Endothelial cell of umbilical vein (primary cell): ENCODE data around the gene KIAA1549. TPM values are rescaled to one million over a fixed set of nuclear protein-coding genes. Genes with fewer than 3 reads are reported as not detected.

Experiments
- BruUV-seq: library from RNA; stranded (reverse); fragments of 400-500 nt; replicated peaks from 2 replicates; lab custom pipeline; 2021; lab: Mats Ljungman, UMichigan
- CTCF ChIA-PET: fragments of 300-600, 350-600 bp; sonication (Branson Sonifier 250); formaldehyde crosslinking; loops from one replicate; lab custom pipeline; 2021; ENCODE audit warnings: antibody characterized with exemption, inconsistent platforms; lab: Charles Lee
- POLR2A ChIA-PET: fragments of 300-600, 350-600 bp; sonication (Branson Sonifier 250); formaldehyde crosslinking; loops from one replicate; lab custom pipeline; 2021; ENCODE audit warnings: antibody characterized with exemption, inconsistent platforms; lab: Charles Lee
- DNase-seq: peaks from one replicate; pipeline ENCODE4 v3.0.0-alpha.2; 2011; ENCODE audit warnings: low read depth, low spot score
- FAIRE-seq: peaks from 2 replicates; lab custom pipeline; 2011; peaks lifted over from hg19 to GRCh38; lab: Jason Lieb, UNC
- H2AFZ ChIP-seq: 2 replicates; pipeline ENCODE4 v1.6.0; 2012; ENCODE audit warnings: low read depth, low read length, control low read depth, inconsistent platforms
- H3K27ac ChIP-seq: 2 replicates; pipeline ENCODE4 v1.5.1; 2011; ENCODE audit warnings: low read depth, mild to moderate bottlenecking, control low read depth, low read length, moderate library complexity; ENCODE audit not compliant: insufficient read depth
- H3K27me3 ChIP-seq, 2 experiments: 2 replicates each; pipeline versions ENCODE4 v1.6.0 to v1.6.1; 2011; ENCODE audit warnings: low read length in 2 of 2, mixed read lengths in 1 of 2; ENCODE audit not compliant: control insufficient read depth in 2 of 2, insufficient read depth in 2 of 2
- H3K36me3 ChIP-seq, 2 experiments: 2 replicates in 1 of 2; 3 replicates in 1 of 2; pipeline ENCODE4 v1.5.1; 2011; ENCODE audit warnings: low read length in 2 of 2, mild to moderate bottlenecking in 1 of 2, moderate library complexity in 1 of 2; ENCODE audit not compliant: control insufficient read depth in 2 of 2, insufficient read depth in 2 of 2; ENCODE audit errors: extremely low read depth in 1 of 2
- H3K4me1 ChIP-seq: 3 replicates; pipeline ENCODE4 v1.5.1; 2011; ENCODE audit warnings: mild to moderate bottlenecking, low read length; ENCODE audit not compliant: control insufficient read depth, insufficient read depth; ENCODE audit errors: extremely low read depth
- H3K4me2 ChIP-seq: 2 replicates; pipeline ENCODE4 v1.6.1; 2011; ENCODE audit warnings: low read length, control low read depth, mixed read lengths; ENCODE audit not compliant: insufficient read depth
- H3K4me3 ChIP-seq, 3 experiments: fragments of 200-600 bp in 1 of 3; sonication (generic), shearing (Covaris generic) in 1 of 3; replicated peaks in 1 of 3; 2 replicates each; pipeline ENCODE4 v1.5.1; 2011 to 2016; ENCODE audit warnings: control low read depth in 3 of 3, low read length in 3 of 3, mild to moderate bottlenecking in 2 of 3, inconsistent platforms in 1 of 3, low read depth in 1 of 3, moderate library complexity in 1 of 3; ENCODE audit not compliant: insufficient read depth in 1 of 3
- H3K79me2 ChIP-seq: 2 replicates; pipeline ENCODE4 v1.6.0; 2012; ENCODE audit warnings: low read length, inconsistent platforms; ENCODE audit not compliant: control insufficient read depth, insufficient read depth
- H3K9ac ChIP-seq: replicated peaks from 2 replicates; pipeline ENCODE3; 2011; ENCODE audit warnings: low read length, control low read depth; ENCODE audit not compliant: insufficient read depth; ENCODE audit errors: extremely low read depth
- H3K9me1 ChIP-seq: replicated peaks from 3 replicates; pipeline ENCODE4 v1.6.0; 2011; ENCODE audit warnings: mild to moderate bottlenecking, low read length; ENCODE audit not compliant: control insufficient read depth, insufficient read depth; ENCODE audit errors: extremely low read depth
- H3K9me3 ChIP-seq: replicated peaks from 2 replicates; pipeline ENCODE4 v1.5.1; 2012; ENCODE audit warnings: low read length, inconsistent platforms; ENCODE audit not compliant: control insufficient read depth, insufficient read depth
- H4K20me1 ChIP-seq: replicated peaks from 2 replicates; pipeline ENCODE3; 2011; ENCODE audit warnings: mild to moderate bottlenecking, low read length; ENCODE audit not compliant: control insufficient read depth, insufficient read depth; ENCODE audit errors: extremely low read depth
- CTCF ChIP-seq, 2 donors: IDR thresholded peaks; 1 replicate in 1 of 2; 2 replicates in 1 of 2; pipeline ENCODE4 v1.5.1; 2011; ENCODE audit warnings: low read length in 2 of 2, mild to moderate bottlenecking in 2 of 2, moderate library complexity in 2 of 2, control low read depth in 1 of 2, inconsistent platforms in 1 of 2, low read depth in 1 of 2; ENCODE audit not compliant: insufficient read depth in 1 of 2; ENCODE audit errors: extremely low read depth in 1 of 2
- FOS ChIP-seq: IDR thresholded peaks from 2 replicates; pipeline ENCODE4 v1.6.1; 2011; ENCODE audit warnings: mild to moderate bottlenecking, low read length, moderate library complexity, borderline replicate concordance; ENCODE audit not compliant: insufficient read depth
- JUN ChIP-seq: IDR thresholded peaks from 2 replicates; pipeline ENCODE4 v1.6.1; 2011; ENCODE audit warnings: borderline replicate concordance, low read depth; ENCODE audit not compliant: insufficient read length, insufficient read depth
- MAX ChIP-seq: IDR thresholded peaks from 2 replicates; pipeline ENCODE4 v1.6.1; 2011; ENCODE audit not compliant: insufficient read depth, insufficient read length
- MYC ChIP-seq: IDR thresholded peaks from one replicate; pipeline ENCODE4 v1.6.1; 2011; ENCODE audit warnings: mild to moderate bottlenecking, low read depth, low read length
- dilution Hi-C: fragments of 300-500 bp; cut with MboI; formaldehyde crosslinking; loops from one replicate; pipeline ENCODE4 v1.15.0; 2019; ENCODE audit warnings: low sequenced_read_pairs; ENCODE audit not compliant: extremely low pct_ligation_motif_present
- intact Hi-C: fragments of 100-400 bp; cut with micrococcal nuclease; formaldehyde crosslinking; loops from one replicate; pipeline ENCODE4 v1.10.0; 2022
- polyA plus RNA-seq, 4 experiments: library from polyadenylated mRNA; depleted of rRNA in 3 of 4; stranded (reverse) in 3 of 4; unstranded in 1 of 4; fragments of >200 nt; gene quantifications; 2 replicates each; pipeline versions ENCODE4 v1.2.1 to v1.2.3, GENCODE V29; 2011 to 2012; ENCODE audit warnings: missing spikeins in 1 of 4
- total RNA-seq: library from RNA; stranded (reverse); gene quantifications from 2 replicates; pipeline ENCODE4 v1.2.3, GENCODE V29; 2021

Gene KIAA1549
- total and polyA plus RNA-seq, 2 donors (not counting 3 experiments of a cell fraction or from before 2014, with no cell fraction given): 4.6 to 10.9 TPM

- Histone ChIP-seq H3K9me1 (no peaks in the 10 kb centered on the region), H3K4me1 (peaks cover 10% of the 10 kb centered on the region), H4K20me1 (no peaks in the 10 kb centered on the region), H3K36me3 (no peaks in the 10 kb centered on the region), H3K9ac (no peak overlapping the region), H3K4me2 (no peak overlapping the region), H3K79me2 (peaks cover 31% of the 10 kb centered on the region), H3K27me3 (no peaks in the 10 kb centered on the region), H2AFZ (no peak overlapping the region), H3K9me3 (no peaks in the 10 kb centered on the region), H3K4me3 (no peak overlapping the region), H3K27ac (no peak overlapping the region)
- FAIRE-seq (no peak), DNase-seq (no peak)
- intact Hi-C loops: no loop called here
- no TSS peak for BruUV-seq
- dilution Hi-C loops: no loop called here
- ChIA-PET CTCF (interaction anchor here (1.0 kb wide), 1 partner anchor 12 kb away, joined by 3 read pairs; no protein-coding TSS in a partner anchor), POLR2A (no interaction called here)
- no peak for TF ChIP-seq CTCF (IDR thresholded peaks at IDR 0.05; ENCODE audit: extremely low read depth in 1 of 2, insufficient read depth in 1 of 2, low read depth in 1 of 2, low read length in 2 of 2)
- no peak for TF ChIP-seq FOS
- TF ChIP-seq MYC: no peak
- no peak for TF ChIP-seq MAX
- no peak for TF ChIP-seq JUN
Observed at GRCh38 chr7:138958391-138958956, 22.7 kb downstream of the KIAA1549 start.
